Gastrocnemius medialis (tissue), 4 donors: ENCODE measurements around the gene CYLC1. TPM values are rescaled to one million over a fixed set of nuclear protein-coding genes. Genes with fewer than 3 reads are reported as not detected.

Experiments
- ATAC-seq, 2 donors: fragments of 150-250 bp; one replicate each; pipeline ENCODE4 v1.9.1; 2016
- DNase-seq, 2 donors: peaks; one replicate each; pipeline ENCODE4 v3.0.0-alpha.2; 2019
- H3K27ac ChIP-seq, 4 donors: fragments of 200-600 bp; sonication (generic); 1 replicate in 1 of 4; 2 replicates in 3 of 4; pipeline ENCODE4 v1.5.1; 2016 to 2018; ENCODE audit warnings: mild to moderate bottlenecking in 2 of 4, moderate library complexity in 1 of 4
- H3K27me3 ChIP-seq, 3 donors: fragments of 200-600 bp; sonication (generic) in 2 of 3; 1 replicate in 1 of 3; 2 replicates in 2 of 3; pipeline versions ENCODE4 v1.5.1 to v1.6.0; 2016 to 2019; ENCODE audit warnings: mild to moderate bottlenecking in 1 of 3, moderate library complexity in 1 of 3
- H3K36me3 ChIP-seq, 2 donors: fragments of 200-600 bp; sonication (generic) in 1 of 2; one replicate each; pipeline ENCODE4 v1.5.1; 2017 to 2018
- H3K4me1 ChIP-seq, 2 donors: fragments of 200-600 bp; sonication (generic) in 1 of 2; one replicate each; pipeline ENCODE4 v1.5.1; 2016 to 2017; ENCODE audit warnings: mild to moderate bottlenecking in 2 of 2
- H3K4me3 ChIP-seq, 4 donors: fragments of 200-600 bp; sonication (generic) in 3 of 4; 1 replicate in 1 of 4; 2 replicates in 3 of 4; pipeline ENCODE4 v1.5.1; 2016 to 2019; ENCODE audit warnings: mild to moderate bottlenecking in 2 of 4
- H3K9me3 ChIP-seq, 3 donors: fragments of 200-600 bp; sonication (generic) in 2 of 3; 1 replicate in 1 of 3; 2 replicates in 2 of 3; pipeline ENCODE4 v1.5.1; 2016 to 2019
- POLR2A ChIP-seq, 2 donors: fragments of 450-650 bp; IDR thresholded peaks; one replicate each; pipeline ENCODE4 v1.6.1; 2017; ENCODE audit warnings: antibody characterized with exemption in 2 of 2, mild to moderate bottlenecking in 2 of 2, moderate library complexity in 2 of 2
- in situ Hi-C, 4 donors: fragments of 200-750 bp; cut with MboI; loops; one replicate each; pipeline versions ENCODE4 v1.15.0 to v1.8.0; 2017; ENCODE audit warnings: low sequenced_read_pairs in 4 of 4
- intact Hi-C: fragments of 100-400 bp; cut with DNase I; formaldehyde crosslinking; loops from one replicate; pipeline ENCODE4 v1.15.1; 2023; ENCODE audit warnings: low total_unique reads
- total RNA-seq, 4 donors: library from RNA; depleted of rRNA; stranded (reverse); fragments of >200 nt; gene quantifications; one replicate each; pipeline versions ENCODE4 v1.1.0 to v1.2.3, GENCODE V29; 2016
- TF ChIP-seq, protein P1 (sequence below), 5 experiments: fragments of 450-650 bp in 3 of 5; fragments of 200-600 bp in 2 of 5; sonication (generic) in 2 of 5; IDR thresholded peaks in 4 of 5; conservative IDR thresholded peaks in 1 of 5; 1 replicate in 4 of 5; 2 replicates in 1 of 5; pipeline ENCODE4 v1.5.1; 2016 to 2019; ENCODE audit warnings: antibody characterized with exemption in 5 of 5, mild to moderate bottlenecking in 3 of 5, moderate library complexity in 3 of 5

The CYLC1 gene
- total RNA-seq, 4 donors from 2014 or later = not detected

DNA sequence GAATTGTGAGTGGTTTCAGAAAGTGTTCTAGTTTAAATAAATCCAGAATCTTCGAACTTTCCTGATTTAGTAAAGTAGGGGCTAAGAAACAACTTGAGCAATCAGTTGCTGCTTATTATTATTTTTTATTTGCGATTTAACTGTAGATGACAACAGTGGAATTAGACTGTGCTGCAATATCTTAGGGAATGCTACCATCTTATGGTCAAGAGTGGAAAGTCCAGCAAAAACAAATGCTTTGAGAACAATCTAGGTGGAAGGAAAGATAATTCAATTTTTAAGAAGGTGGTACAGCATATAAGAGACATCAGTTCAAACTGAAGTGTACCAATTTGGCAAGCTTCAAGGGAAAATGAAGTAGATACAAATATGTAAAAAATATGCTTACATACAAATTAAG lies 73.3 kb downstream of the CYLC1 start:
- DNase-seq (no peak), ATAC-seq (no peak)
- in situ Hi-C loops (no loop called here), intact Hi-C loops (no loop called here)
- Histone ChIP-seq H3K36me3 (no peaks in the 10 kb centered on the region), H3K27ac (no peak overlapping the region), H3K4me3 (no peak overlapping the region), H3K9me3 (no peaks in the 10 kb centered on the region), H3K4me1 (no peaks in the 10 kb centered on the region), H3K27me3 (no peaks in the 10 kb centered on the region)
- TF ChIP-seq POLR2A (IDR thresholded peaks at IDR 0.05) = no peak
- TF ChIP-seq, protein P1, sequence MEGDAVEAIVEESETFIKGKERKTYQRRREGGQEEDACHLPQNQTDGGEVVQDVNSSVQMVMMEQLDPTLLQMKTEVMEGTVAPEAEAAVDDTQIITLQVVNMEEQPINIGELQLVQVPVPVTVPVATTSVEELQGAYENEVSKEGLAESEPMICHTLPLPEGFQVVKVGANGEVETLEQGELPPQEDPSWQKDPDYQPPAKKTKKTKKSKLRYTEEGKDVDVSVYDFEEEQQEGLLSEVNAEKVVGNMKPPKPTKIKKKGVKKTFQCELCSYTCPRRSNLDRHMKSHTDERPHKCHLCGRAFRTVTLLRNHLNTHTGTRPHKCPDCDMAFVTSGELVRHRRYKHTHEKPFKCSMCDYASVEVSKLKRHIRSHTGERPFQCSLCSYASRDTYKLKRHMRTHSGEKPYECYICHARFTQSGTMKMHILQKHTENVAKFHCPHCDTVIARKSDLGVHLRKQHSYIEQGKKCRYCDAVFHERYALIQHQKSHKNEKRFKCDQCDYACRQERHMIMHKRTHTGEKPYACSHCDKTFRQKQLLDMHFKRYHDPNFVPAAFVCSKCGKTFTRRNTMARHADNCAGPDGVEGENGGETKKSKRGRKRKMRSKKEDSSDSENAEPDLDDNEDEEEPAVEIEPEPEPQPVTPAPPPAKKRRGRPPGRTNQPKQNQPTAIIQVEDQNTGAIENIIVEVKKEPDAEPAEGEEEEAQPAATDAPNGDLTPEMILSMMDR (IDR thresholded peaks at IDR 0.05 in 4 of 5, conservative IDR thresholded peaks at IDR 0.05 in 1 of 5) = no peak
